Esophagus squamous epithelium (tissue), 5 donors: ENCODE results near the gene HTRA2. TPM values are rescaled to one million over a fixed set of nuclear protein-coding genes. Genes with fewer than 3 reads are reported as not detected.

ENCODE experiments used
- DNase-seq: peaks from one replicate; lab custom pipeline; 2025; lab: John Stamatoyannopoulos, UW
- H3K27ac ChIP-seq, 4 donors: fragments of 200-600 bp; sonication (generic); one replicate each; pipeline ENCODE4 v1.5.1; 2016 to 2019; ENCODE audit warnings: mild to moderate bottlenecking in 1 of 4
- H3K27me3 ChIP-seq, 4 donors: fragments of 200-600 bp; sonication (generic); 1 replicate in 3 of 4; 2 replicates in 1 of 4; pipeline versions ENCODE4 v1.5.1 to v1.6.0; 2017 to 2021; ENCODE audit warnings: antibody characterized with exemption in 1 of 4
- H3K36me3 ChIP-seq, 3 donors: fragments of 200-600 bp; sonication (generic); one replicate each; pipeline ENCODE4 v1.5.1; 2016 to 2019
- H3K4me1 ChIP-seq, 3 donors: fragments of 200-600 bp; sonication (generic); one replicate each; pipeline ENCODE4 v1.5.1; 2017 to 2019
- H3K4me3 ChIP-seq, 4 donors: fragments of 200-600 bp; sonication (generic); 1 replicate in 3 of 4; 2 replicates in 1 of 4; pipeline ENCODE4 v1.5.1; 2016 to 2019; ENCODE audit warnings: mild to moderate bottlenecking in 2 of 4, moderate library complexity in 1 of 4
- H3K9me3 ChIP-seq, 3 donors: fragments of 200-600 bp; sonication (generic); one replicate each; pipeline ENCODE4 v1.5.1; 2016 to 2019
- POLR2A ChIP-seq, 4 donors: fragments of 450-650 bp; IDR thresholded peaks; one replicate each; pipeline ENCODE4 v1.6.1; 2017; ENCODE audit warnings: antibody characterized with exemption in 4 of 4, mild to moderate bottlenecking in 4 of 4, moderate library complexity in 3 of 4
- WGBS, 2 donors: methylation state at CpG; one replicate each; pipeline ENCODE4 v1.1.5; 2018; 5-methylcytosine and 5-hydroxymethylcytosine counted together
- intact Hi-C: fragments of 100-400 bp; cut with DNase I; formaldehyde crosslinking; loops from one replicate; pipeline ENCODE4 v1.15.0; 2022
- total RNA-seq, 4 donors: library from RNA; depleted of rRNA; stranded (reverse); fragments of >200 nt; gene quantifications; one replicate each; pipeline ENCODE4 v1.1.0, GENCODE V29; 2016
- TF ChIP-seq, protein P1 (sequence below), 6 experiments: fragments of 450-650 bp in 4 of 6; fragments of 200-600 bp in 2 of 6; sonication (generic) in 2 of 6; IDR thresholded peaks; one replicate each; pipeline ENCODE4 v1.5.1; 2016 to 2019; ENCODE audit warnings: antibody characterized with exemption in 6 of 6, mild to moderate bottlenecking in 4 of 6, moderate library complexity in 4 of 6
- donor health status: DM: yes; HTN: yes; CAD: no.

Gene HTRA2
- total RNA-seq, 4 donors from 2014 or later = 16.9 to 25.8 (median 22.0) TPM

DNA sequence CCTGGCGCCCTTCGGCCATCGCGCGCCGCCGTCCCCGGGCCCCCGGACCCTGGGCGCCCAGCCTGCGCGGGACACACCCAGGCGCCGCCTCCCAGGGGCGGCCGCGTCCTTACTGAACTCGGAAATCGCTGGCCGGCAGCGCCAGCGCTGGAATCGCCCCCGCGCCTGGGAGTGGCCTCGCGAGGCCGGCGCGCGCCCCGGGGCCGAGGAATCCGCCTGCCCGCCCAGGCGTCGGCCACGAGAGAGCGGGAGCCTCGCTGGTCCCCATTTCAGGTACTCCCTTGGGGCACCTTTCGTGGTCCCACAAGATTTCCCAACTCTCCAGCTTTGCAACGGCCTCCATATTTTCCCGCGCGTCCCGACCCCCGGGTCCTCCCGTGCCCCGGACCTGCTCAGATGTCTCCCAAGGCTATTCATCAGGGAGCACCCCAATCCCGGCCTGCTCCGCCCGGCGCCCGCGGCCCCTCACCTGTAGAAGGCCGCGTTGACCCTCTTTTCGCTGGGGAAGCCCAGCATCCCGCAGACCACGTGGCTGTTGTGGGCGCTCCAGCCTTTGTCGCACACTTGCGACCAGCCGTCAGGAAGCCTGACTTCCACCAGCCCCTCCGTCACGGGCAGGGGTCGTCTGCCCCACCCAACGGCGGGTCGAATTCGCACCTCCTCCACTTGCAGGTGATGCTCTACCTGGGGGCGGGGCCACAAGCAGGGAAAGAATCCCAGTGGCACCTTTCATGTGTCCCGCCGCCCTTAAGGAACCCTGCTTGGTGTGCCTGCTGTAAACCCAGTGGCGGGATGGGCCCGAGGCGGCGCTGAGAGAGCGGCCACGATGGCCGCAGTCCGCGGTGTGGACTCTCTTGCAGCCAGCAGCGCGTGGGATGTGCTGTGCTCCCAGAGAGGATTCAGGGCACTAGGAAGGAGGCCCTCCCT, 19.4 kb downstream of the HTRA2 start:
- no peak for DNase-seq
- Histone ChIP-seq H3K4me3 (peak overlapping the region; percentile 45 to 70 (median 57)), H3K9me3 (no peaks in the 10 kb centered on the region), H3K27me3 (peaks cover 0 to 38% (median 0%) of the 10 kb centered on the region in 4 donors), H3K36me3 (no peaks in the 10 kb centered on the region), H3K4me1 (peaks cover 14 to 36% (median 21%) of the 10 kb centered on the region in 3 donors), H3K27ac (peak overlapping the region; percentile 49 to 78 (median 58))
- TF ChIP-seq, protein P1, sequence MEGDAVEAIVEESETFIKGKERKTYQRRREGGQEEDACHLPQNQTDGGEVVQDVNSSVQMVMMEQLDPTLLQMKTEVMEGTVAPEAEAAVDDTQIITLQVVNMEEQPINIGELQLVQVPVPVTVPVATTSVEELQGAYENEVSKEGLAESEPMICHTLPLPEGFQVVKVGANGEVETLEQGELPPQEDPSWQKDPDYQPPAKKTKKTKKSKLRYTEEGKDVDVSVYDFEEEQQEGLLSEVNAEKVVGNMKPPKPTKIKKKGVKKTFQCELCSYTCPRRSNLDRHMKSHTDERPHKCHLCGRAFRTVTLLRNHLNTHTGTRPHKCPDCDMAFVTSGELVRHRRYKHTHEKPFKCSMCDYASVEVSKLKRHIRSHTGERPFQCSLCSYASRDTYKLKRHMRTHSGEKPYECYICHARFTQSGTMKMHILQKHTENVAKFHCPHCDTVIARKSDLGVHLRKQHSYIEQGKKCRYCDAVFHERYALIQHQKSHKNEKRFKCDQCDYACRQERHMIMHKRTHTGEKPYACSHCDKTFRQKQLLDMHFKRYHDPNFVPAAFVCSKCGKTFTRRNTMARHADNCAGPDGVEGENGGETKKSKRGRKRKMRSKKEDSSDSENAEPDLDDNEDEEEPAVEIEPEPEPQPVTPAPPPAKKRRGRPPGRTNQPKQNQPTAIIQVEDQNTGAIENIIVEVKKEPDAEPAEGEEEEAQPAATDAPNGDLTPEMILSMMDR (IDR thresholded peaks at IDR 0.05) = no peak
- peak in 1 of 4 donors; percentile 19 for TF ChIP-seq POLR2A (IDR thresholded peaks at IDR 0.05)
- intact Hi-C loops = no loop called here
- 0 to 7% methylated on average over 10 to 24 of the region's 85 CpGs for WGBS, 2 donors

DNA sequence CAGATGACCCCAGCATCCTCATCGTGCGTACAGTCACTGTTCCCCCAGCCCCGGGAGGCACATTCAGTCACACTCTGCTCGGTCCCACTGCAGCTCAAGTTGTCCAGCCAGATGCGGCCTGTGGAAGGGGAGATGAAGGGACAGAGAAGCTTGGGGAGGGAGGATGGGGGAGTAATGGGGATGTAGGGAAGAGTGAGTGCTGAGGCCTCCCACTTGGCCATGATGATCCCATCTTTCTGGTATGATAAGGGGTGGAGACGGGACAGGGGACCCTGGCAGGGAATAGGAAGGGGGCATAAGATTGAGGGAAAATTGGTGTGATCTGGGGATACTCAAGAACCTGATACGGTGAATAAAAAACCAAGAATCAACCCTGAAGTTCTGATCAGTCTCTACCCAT, 20.5 kb downstream of the HTRA2 start:
- Histone ChIP-seq H3K36me3 (no peaks in the 10 kb centered on the region), H3K4me1 (peaks cover 14 to 47% (median 22%) of the 10 kb centered on the region in 3 donors), H3K9me3 (no peaks in the 10 kb centered on the region), H3K27ac (no peak overlapping the region), H3K27me3 (peaks cover 0 to 49% (median 0%) of the 10 kb centered on the region in 4 donors), H3K4me3 (no peak overlapping the region)
- intact Hi-C loops = no loop called here
- no peak for DNase-seq
- 90 to 93% methylated on average over 3 to 7 of the region's 7 CpGs for WGBS, 2 donors
- TF ChIP-seq, protein P1 (IDR thresholded peaks at IDR 0.05) = no peak
- no peak for TF ChIP-seq POLR2A (IDR thresholded peaks at IDR 0.05)

DNA sequence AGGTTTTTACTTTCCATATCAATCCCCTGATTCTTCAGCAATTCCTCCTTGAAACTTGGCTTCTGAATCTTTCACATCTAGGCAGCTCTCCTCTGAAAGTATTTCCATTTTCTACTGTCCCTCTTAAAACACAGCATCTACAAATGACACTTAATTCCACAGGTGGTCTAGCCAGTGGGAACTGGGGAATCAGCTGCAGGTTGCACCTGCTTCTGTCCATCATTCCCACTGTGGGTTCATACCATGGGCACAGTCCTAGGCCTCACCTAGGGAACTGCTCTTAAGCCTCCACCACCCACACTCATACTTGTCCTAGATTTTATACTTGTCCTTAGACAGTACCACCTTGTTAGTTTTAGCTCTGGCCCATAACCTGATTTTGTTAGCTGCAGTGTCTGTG, 21.8 kb downstream of the HTRA2 start:
- Histone ChIP-seq H3K4me3 (no peak overlapping the region), H3K9me3 (no peaks in the 10 kb centered on the region), H3K27me3 (peaks cover 0 to 57% (median 0%) of the 10 kb centered on the region in 4 donors), H3K36me3 (peaks cover 0 to 5% (median 0%) of the 10 kb centered on the region in 3 donors), H3K4me1 (peaks cover 14 to 55% (median 26%) of the 10 kb centered on the region in 3 donors), H3K27ac (no peak overlapping the region)
- TF ChIP-seq, protein P1 (IDR thresholded peaks at IDR 0.05) = no peak
- no peak for TF ChIP-seq POLR2A (IDR thresholded peaks at IDR 0.05)
- no peak for DNase-seq
- intact Hi-C loops = no loop called here

DNA sequence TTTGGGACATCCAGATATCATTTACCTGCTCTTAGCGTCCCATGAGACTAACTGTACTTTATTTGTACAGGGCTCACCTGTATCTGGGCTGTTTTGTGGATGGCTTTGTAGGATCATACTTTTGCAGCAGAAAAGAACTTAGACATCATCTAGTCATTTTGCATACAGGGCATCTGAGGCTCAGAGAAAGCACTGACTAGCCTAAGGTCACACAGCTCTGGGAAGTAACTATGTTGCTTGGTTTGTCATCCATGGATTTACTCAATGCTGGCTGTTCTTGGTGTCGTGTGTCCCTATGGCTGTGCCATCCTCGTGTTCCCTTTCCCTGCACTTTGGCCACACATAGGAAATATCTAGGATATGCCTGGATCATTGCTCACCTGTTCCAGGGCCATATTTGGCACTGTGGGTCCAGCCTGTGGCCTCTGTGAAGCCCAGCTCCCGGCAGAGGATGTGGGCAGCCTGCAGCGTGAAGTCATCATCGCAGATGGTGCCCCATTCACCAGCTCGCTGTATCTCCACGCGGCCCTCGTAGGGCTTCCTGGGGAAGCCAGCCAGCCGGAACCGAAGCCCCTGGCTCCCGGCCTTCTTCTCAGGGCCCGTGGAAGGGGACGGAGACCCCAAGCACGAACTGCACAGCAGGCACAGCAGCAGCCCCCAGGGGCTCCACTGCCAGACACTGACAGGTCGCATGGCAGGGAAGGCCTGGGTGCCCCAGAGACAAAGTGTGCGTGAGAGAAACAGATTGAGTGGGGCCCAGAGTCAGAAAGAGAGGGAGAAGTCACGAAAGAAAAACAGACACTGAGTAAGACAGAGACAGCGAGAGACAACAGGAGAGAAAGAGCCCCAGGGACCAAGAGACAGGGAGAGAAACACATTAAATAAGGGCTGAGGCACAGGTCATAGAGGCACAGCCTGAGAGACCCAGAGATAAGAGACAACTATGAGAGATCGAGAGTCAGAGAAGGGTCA, 22.5 kb downstream of the HTRA2 start:
- TF ChIP-seq, protein P1 (IDR thresholded peaks at IDR 0.05) = no peak
- TF ChIP-seq POLR2A (IDR thresholded peaks at IDR 0.05) = no peak
- Histone ChIP-seq H3K27ac (no peak overlapping the region), H3K4me1 (peaks cover 14 to 55% (median 26%) of the 10 kb centered on the region in 3 donors), H3K36me3 (peaks cover 0 to 8% (median 0%) of the 10 kb centered on the region in 3 donors), H3K4me3 (no peak overlapping the region), H3K27me3 (peaks cover 0 to 57% (median 0%) of the 10 kb centered on the region in 4 donors), H3K9me3 (no peaks in the 10 kb centered on the region)
- DNase-seq = no peak
- intact Hi-C loops = no loop called here
- 74 to 88% methylated on average over 8 to 14 of the region's 21 CpGs for WGBS, 2 donors
